Ishikawa (cell line): ENCODE measurements around the gene SCRG1.

Experiments used
- CEBPB ChIP-seq: IDR thresholded peaks from 2 replicates; pipeline ENCODE4 v1.6.1; 2012
- CREB1 ChIP-seq: IDR thresholded peaks from 2 replicates; pipeline ENCODE4 v1.6.1; 2012; ENCODE audit warnings: low read depth
- EGR1 ChIP-seq: IDR thresholded peaks from 2 replicates; pipeline ENCODE4 v1.6.1; 2012
- EP300 ChIP-seq: IDR thresholded peaks from 2 replicates; pipeline ENCODE4 v1.6.1; 2012; ENCODE audit warnings: borderline replicate concordance
- FOXM1 ChIP-seq: IDR thresholded peaks from 2 replicates; pipeline ENCODE4 v1.6.1; 2012; ENCODE audit warnings: low read depth, borderline replicate concordance
- MAX ChIP-seq: IDR thresholded peaks from 2 replicates; pipeline ENCODE4 v1.6.1; 2012
- NFIC ChIP-seq: IDR thresholded peaks from 2 replicates; pipeline ENCODE4 v1.6.1; 2012
- RAD21 ChIP-seq: IDR thresholded peaks from 2 replicates; pipeline ENCODE4 v1.6.1; 2012; ENCODE audit warnings: low read depth
- REST ChIP-seq: IDR thresholded peaks from 2 replicates; pipeline ENCODE4 v1.6.1; 2012; ENCODE audit warnings: low read depth, mild to moderate bottlenecking
- TAF1 ChIP-seq: IDR thresholded peaks from 2 replicates; pipeline ENCODE4 v1.6.1; 2012; ENCODE audit warnings: low read depth, mild to moderate bottlenecking
- TCF12 ChIP-seq: IDR thresholded peaks from 2 replicates; pipeline ENCODE4 v1.6.1; 2012; ENCODE audit warnings: low read depth
- TEAD4 ChIP-seq: IDR thresholded peaks from 2 replicates; pipeline ENCODE4 v1.6.1; 2012
- YY1 ChIP-seq: IDR thresholded peaks from 2 replicates; pipeline ENCODE4 v1.6.1; 2012; ENCODE audit warnings: low read depth
- ZBTB7A ChIP-seq: IDR thresholded peaks from 2 replicates; pipeline ENCODE4 v1.6.1; 2012; ENCODE audit warnings: low read depth
- TF ChIP-seq, protein P1 (sequence below): IDR thresholded peaks from 2 replicates; pipeline ENCODE4 v1.6.1; 2012

The SCRG1 gene

GRCh38 chr4:173398779-173399415, at the start of gene SCRG1:
SCRG1 (minus strand) TSS chr4:173399116; CDS start chr4:173391414, 7,702 bp downstream.
- no peak for TF ChIP-seq TCF12
- TF ChIP-seq EP300 = no peak
- no peak for TF ChIP-seq CREB1
- TF ChIP-seq YY1 = no peak
- no peak for TF ChIP-seq EGR1
- TF ChIP-seq FOXM1 = no peak
- TF ChIP-seq, protein P1, sequence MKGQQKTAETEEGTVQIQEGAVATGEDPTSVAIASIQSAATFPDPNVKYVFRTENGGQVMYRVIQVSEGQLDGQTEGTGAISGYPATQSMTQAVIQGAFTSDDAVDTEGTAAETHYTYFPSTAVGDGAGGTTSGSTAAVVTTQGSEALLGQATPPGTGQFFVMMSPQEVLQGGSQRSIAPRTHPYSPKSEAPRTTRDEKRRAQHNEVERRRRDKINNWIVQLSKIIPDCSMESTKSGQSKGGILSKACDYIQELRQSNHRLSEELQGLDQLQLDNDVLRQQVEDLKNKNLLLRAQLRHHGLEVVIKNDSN = no peak
- TF ChIP-seq ZBTB7A = no peak
- TF ChIP-seq TAF1 = no peak
- TF ChIP-seq CEBPB = no peak
- no peak for TF ChIP-seq TEAD4
- TF ChIP-seq REST = no peak
- no peak for TF ChIP-seq NFIC

DNA sequence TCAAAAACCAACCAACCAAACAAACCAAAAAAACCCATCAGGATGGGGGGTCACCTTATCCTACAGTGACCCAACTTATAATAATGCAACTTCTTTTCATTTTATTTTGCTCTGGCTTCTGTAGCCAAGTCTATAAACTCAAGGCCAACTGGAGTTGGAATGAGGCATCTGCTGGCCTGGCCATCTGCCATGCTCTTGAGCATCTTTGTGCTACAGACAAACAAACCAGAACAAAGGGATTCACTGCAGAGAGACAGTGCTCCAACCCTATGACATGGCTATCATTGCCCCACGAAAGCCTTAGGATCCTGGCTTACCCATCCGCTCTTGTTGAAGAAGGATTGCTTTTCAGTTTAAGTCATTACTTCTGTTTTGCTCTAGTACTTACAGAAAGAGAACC, 49.2 kb upstream of the SCRG1 start:
- TF ChIP-seq TEAD4 (no peak), YY1 (no peak), NFIC (no peak), FOXM1 (no peak), TCF12 (no peak), CEBPB (no peak)
- TF ChIP-seq, protein P1 = no peak

DNA sequence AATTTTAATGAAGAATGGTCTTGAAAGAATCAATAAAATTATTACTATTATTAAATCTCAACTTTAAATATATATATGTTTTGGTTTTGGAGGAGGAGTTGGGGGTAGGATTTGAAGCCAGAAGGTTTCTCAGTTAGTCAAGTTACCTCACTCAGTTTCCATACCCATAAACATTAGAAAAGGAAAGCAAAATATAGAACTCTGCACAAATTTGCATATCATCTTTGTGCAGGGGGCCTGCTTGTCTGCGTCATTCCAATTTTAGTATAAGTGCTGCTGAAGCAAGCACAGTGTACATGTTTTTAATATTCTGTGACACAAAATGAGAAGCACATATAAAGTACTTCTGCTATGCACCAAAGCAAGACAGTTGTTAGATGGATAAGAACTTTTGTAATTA, 47.5 kb upstream of the SCRG1 start:
- TF ChIP-seq REST (no peak), RAD21 (no peak), CEBPB (no peak), TCF12 (no peak), FOXM1 (no peak), EP300 (no peak), TEAD4 (no peak), TAF1 (no peak), ZBTB7A (no peak), YY1 (no peak), MAX (no peak), NFIC (no peak), CREB1 (no peak), EGR1 (no peak)
- TF ChIP-seq, protein P1 = no peak

DNA sequence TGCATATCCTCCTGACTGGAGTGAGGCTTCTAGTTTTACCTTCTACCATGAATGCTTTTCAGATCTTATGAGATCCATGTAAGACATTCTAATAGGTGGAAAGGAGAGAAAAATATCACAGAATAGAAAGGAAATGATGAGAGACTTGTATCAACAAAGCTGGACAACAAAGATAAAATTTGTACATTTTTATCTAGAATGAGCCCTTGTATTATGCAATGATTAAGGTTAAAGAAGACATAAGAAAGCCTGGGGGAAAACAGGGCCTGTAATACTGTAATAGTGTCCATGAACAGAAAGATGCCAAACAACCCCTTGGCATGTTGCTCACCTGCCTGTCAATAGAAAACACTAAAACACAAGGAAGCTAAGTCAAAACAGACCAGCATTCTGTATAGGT, 44.2 kb upstream of the SCRG1 start:
- TF ChIP-seq EP300 (no peak), CREB1 (no peak), ZBTB7A (no peak), MAX (no peak), NFIC (no peak), EGR1 (no peak), YY1 (no peak), TEAD4 (no peak)
- TF ChIP-seq, protein P1 = no peak

- TF ChIP-seq, protein P1 = no peak
- TF ChIP-seq TEAD4 = no peak
- no peak for TF ChIP-seq FOXM1
- no peak for TF ChIP-seq REST
- no peak for TF ChIP-seq TCF12
- no peak for TF ChIP-seq RAD21
Measured at GRCh38 chr4:173442223-173442932, 43.5 kb upstream of the SCRG1 start.
